Sigmoid colon (tissue), 4 donors: ENCODE measurements around the gene TTC6.
A peak's percentile ranks its signal among the peaks of the same experiment; 100 is the strongest.

Source experiments
- EP300 ChIP-seq, 4 donors: sonication (generic); formaldehyde crosslinking; IDR thresholded peaks; one replicate each; pipeline ENCODE4 v1.6.1; 2017; ENCODE audit warnings: antibody characterized with exemption in 4 of 4
- POLR2AphosphoS5 ChIP-seq, 4 donors: sonication (generic); formaldehyde crosslinking; IDR thresholded peaks; one replicate each; pipeline ENCODE4 v1.6.1; 2017; ENCODE audit warnings: antibody characterized with exemption in 4 of 4
- TF ChIP-seq, protein P1 (sequence below), 4 experiments: fragments of 450-650 bp in 3 of 4; fragments of 200-600 bp in 1 of 4; IDR thresholded peaks; one replicate each; pipeline ENCODE4 v1.5.1; 2016 to 2019; ENCODE audit warnings: antibody characterized with exemption in 4 of 4, mild to moderate bottlenecking in 3 of 4, moderate library complexity in 2 of 4

GRCh38 chr14:37565550-37565949 lies 29.9 kb upstream of the TTC6 start:
- TF ChIP-seq, protein P1, sequence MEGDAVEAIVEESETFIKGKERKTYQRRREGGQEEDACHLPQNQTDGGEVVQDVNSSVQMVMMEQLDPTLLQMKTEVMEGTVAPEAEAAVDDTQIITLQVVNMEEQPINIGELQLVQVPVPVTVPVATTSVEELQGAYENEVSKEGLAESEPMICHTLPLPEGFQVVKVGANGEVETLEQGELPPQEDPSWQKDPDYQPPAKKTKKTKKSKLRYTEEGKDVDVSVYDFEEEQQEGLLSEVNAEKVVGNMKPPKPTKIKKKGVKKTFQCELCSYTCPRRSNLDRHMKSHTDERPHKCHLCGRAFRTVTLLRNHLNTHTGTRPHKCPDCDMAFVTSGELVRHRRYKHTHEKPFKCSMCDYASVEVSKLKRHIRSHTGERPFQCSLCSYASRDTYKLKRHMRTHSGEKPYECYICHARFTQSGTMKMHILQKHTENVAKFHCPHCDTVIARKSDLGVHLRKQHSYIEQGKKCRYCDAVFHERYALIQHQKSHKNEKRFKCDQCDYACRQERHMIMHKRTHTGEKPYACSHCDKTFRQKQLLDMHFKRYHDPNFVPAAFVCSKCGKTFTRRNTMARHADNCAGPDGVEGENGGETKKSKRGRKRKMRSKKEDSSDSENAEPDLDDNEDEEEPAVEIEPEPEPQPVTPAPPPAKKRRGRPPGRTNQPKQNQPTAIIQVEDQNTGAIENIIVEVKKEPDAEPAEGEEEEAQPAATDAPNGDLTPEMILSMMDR (IDR thresholded peaks at IDR 0.05) = peak in 1 of 4 experiments; percentile 21
- TF ChIP-seq POLR2AphosphoS5 (IDR thresholded peaks at IDR 0.05) = no peak
- TF ChIP-seq EP300 (IDR thresholded peaks at IDR 0.05) = no peak
